HG02852 (cell line): ENCODE measurements around the gene UBA5.
A peak's percentile ranks its signal among the peaks of the same experiment; 100 is the strongest.

Experiments
- ATAC-seq: cut with Tn5 transposase; IDR thresholded peaks from one replicate; pipeline ENCODE4 v1.9.1; 2021; ENCODE audit warnings: mild to moderate bottlenecking, moderate library complexity; ENCODE audit not compliant: unreplicated experiment

UBA5 gene

GRCh38 chr3:132652640-132653270, 7.4 kb upstream of the UBA5 start:
- ATAC-seq = no peak

GRCh38 chr3:132654190-132654589, 5.9 kb upstream of the UBA5 start:
- ATAC-seq = no peak

DNA sequence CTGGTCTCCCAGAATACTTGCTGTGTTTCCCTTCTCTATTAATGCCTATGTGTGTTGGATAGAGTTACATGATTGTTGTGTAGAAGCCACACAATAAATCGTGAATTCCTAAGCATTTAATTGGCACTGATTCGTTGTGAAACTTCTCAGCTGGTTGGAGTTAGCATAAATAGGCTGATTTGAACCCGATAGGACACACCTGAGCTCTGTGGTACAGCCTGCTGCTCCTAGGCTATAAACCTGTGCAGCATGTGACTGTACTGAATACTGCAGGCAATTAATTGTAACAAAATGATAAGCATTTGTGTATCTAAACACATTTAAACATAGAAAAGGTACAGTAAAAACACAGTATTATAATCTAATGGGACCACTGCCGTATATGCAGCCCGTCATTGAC, 5.4 kb upstream of the UBA5 start:
- ATAC-seq = no peak

DNA sequence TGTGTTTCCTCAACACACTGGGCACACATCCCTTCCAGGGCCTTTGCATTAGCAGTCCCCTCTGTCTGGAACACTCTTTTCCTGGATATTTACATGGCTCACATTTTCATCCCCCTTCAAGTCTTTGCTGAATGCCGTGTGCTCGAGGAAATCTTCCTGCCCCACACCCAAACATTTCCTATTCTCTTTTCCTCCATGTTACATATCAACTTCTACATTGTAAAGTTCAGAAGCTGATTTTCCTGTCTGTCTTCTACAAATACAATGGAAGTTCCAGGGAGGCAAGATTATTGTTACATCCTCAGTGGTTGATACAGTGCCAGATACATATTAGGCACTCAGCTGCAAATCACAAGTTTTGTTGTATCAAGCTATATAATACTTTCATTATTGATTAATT, 4.7 kb upstream of the UBA5 start:
- no peak for ATAC-seq

GRCh38 chr3:132657869-132658747, 2.0 kb upstream of the UBA5 start:
- no peak for ATAC-seq

DNA sequence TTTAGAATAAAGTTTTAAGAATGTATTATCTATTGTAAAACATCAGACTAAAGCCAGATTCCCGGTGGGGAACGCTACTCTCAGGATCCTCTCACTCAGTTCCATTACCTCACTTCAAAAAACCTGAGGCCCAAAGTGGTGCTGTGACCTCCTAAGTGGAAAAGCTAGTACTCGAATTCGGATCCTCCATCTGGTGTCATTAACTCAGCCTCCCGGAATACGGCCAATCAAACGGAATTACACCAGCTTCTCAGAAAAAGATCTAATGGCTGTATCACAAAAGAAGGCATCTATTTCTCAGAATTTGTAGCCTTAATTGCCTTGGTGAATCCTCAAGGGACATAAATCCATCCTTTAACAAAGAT, 1.1 kb upstream of the UBA5 start:
- no peak for ATAC-seq

GRCh38 chr3:132659365-132660051, 621 bp upstream of the UBA5 start, which contains the start of gene ACAD11:
TSS of gene ACAD11 (minus strand) at chr3:132659809. CDS start at chr3:132659751, 58 bp downstream.
- peak; percentile 56 for ATAC-seq

DNA sequence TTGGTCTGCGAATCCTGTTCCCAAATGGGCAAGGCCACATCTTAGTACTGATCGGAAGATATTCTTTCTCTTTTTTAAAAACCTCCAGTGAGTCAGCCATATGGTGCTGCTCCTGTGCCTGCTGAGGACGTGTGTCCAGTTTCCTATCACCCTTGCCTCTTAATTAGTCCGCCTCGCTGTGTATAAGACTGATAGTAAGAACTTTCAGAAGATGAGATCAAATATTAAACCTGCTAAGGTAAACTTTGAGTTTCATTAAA, 612 bp downstream of the UBA5 start:
- ATAC-seq = no peak

GRCh38 chr3:132661101-132661500, 972 bp downstream of the UBA5 start:
- no peak for ATAC-seq

DNA sequence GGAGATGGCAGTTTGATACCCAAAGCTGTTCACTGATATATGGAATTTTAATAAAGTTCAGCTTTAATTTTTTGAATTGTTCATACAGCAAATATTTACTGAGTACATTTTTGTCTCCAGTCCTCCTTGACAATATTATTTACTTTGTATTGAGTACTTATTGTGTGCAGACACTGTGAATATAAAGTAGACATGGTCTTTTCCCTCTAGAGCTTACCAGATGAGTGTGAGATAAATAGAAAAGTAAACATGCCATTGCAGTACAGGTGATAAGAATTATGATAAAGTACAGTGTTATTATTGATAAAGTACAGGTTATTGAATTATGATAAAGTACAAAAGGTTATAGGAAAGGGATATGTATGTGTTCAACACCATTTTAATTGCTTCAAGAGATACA, 2.1 kb downstream of the UBA5 start:
- ATAC-seq = no peak

- ATAC-seq = no peak
Measured at GRCh38 chr3:132665230-132665745, 5.2 kb downstream of the UBA5 start.

DNA sequence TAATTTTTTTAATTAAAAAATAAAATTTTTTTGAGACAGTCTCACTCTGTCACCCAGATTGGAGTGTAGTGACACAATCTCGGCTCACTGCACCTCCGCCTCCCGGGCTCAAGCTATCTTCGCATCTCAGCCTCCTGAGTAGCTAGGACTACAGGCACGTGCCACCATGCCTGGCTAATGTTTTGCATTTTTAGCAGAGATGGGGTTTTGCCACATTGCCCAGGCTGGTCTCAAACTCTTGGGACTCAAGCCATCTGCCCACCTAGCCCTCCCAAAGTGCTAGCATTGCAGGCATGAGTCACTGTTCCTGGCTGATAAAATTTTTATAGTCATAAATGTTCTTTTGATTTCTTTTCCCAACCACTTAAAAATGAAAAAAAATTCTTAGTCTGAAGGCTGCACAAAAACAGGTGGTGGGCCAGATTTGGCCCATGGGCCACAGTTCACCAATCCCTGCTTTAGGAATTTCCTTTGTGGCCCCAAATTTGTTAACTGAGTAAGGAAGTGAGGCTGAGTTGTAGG, 9.2 kb downstream of the UBA5 start:
- ATAC-seq = no peak

DNA sequence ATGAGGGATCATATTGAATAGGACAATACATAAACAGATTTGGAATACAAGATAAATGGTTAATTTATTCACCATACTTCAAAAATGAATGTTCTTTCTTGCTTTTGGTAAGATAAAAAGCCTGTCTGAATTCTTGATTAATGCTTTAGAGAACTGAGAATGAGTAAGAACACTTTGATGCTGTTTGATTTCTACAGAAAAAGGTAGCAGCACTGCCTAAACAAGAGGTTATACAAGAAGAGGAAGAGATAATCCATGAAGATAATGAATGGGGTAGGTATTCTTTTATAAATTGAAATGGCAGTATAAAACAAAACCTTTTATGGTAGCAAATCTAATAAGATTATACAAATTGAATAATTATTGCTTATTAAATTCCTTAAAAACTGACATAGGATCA, 15.3 kb downstream of the UBA5 start:
- no peak for ATAC-seq

- ATAC-seq = no peak
Measured at GRCh38 chr3:132679911-132680310, 19.8 kb downstream of the UBA5 start.

DNA sequence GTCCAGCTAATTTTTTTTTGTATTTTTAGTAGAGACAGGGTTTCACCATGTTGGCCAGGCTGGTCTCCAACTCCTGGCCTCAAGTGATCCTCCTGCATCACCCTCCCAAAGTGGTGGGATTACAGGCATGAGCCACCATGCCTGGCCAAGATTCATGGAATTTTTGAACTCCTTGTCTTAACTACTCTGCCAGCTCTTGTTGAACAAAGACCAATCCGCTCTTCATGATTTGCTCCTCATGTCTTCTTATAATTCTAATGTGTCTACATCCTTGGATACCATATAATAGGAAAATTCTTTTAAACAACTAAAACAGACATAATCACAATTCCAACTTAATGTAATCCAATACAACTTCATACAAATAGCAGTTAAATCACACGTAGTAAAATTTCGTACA, 21.3 kb downstream of the UBA5 start:
- no peak for ATAC-seq

- no peak for ATAC-seq
Measured at GRCh38 chr3:132682201-132682600, 22.1 kb downstream of the UBA5 start.

DNA sequence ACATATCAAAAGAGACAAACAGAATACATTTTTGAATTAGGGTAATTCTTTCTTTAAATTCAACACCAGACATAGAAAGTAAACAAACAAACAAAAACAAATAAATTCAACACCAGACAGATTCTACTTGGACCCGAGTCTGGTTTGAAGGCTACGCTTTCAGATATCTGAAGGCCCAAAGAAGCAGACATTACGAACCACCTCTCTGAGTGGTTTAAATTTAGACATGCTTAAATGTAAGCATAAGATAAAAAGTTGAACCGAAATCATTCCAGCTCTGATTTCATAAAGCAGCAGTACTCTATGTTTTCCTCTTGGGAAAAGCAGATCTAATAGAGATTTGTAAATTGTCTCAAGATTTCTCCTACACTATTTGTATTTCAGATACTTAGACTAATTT, 29.9 kb downstream of the UBA5 start:
- ATAC-seq = no peak

DNA sequence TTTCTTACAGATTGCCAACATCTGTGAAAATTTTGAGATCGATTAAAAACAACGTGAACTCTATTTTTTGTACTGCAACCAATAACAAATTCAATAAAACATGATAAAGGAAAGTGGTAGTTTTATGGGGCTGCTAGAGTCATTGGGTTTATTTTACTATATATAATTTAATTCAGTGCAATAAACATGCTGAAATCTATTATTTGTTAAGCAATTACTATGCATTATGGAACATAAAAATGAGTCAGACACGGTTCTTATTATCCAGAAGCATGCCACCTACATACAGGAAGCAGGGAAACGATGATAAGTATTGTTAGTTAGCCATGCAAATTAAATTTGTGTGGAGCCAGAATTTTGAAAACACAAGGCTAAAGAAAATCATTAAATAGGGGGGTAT, 34.9 kb downstream of the UBA5 start:
- no peak for ATAC-seq

- ATAC-seq = no peak
Measured at GRCh38 chr3:132695422-132695821, 35.3 kb downstream of the UBA5 start.

DNA sequence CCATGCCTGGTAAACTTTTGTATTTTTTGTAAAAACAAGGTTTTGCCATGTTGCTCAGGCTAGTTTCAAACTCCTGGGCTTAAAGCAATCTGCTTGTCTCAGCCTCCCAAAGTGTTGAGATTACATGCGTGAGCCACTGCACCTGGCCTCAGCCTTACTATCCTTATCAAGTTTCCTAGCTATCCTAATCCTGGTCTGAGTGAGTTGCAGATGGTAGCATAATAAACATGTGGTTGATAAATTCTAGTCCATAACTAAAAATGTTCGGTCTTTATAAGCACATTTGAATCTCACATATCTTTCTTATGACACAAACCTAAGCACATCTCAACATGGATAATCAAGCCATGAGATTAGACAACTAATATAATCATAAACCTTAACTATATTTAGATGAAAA, 43.6 kb downstream of the UBA5 start:
- no peak for ATAC-seq

GRCh38 chr3:132709761-132710160, 49.6 kb downstream of the UBA5 start:
- ATAC-seq = no peak

- no peak for ATAC-seq
Measured at GRCh38 chr3:132710311-132710710, 50.2 kb downstream of the UBA5 start.
